Ishikawa (cell line): ENCODE data around the gene GDF9.

ENCODE experiments used
- CEBPB ChIP-seq: IDR thresholded peaks from 2 replicates; pipeline ENCODE4 v1.6.1; 2012
- CREB1 ChIP-seq: IDR thresholded peaks from 2 replicates; pipeline ENCODE4 v1.6.1; 2012; ENCODE audit warnings: low read depth
- EGR1 ChIP-seq: IDR thresholded peaks from 2 replicates; pipeline ENCODE4 v1.6.1; 2012
- EP300 ChIP-seq: IDR thresholded peaks from 2 replicates; pipeline ENCODE4 v1.6.1; 2012; ENCODE audit warnings: borderline replicate concordance
- FOXM1 ChIP-seq: IDR thresholded peaks from 2 replicates; pipeline ENCODE4 v1.6.1; 2012; ENCODE audit warnings: low read depth, borderline replicate concordance
- NFIC ChIP-seq: IDR thresholded peaks from 2 replicates; pipeline ENCODE4 v1.6.1; 2012
- RAD21 ChIP-seq: IDR thresholded peaks from 2 replicates; pipeline ENCODE4 v1.6.1; 2012; ENCODE audit warnings: low read depth
- TAF1 ChIP-seq: IDR thresholded peaks from 2 replicates; pipeline ENCODE4 v1.6.1; 2012; ENCODE audit warnings: low read depth, mild to moderate bottlenecking
- TCF12 ChIP-seq: IDR thresholded peaks from 2 replicates; pipeline ENCODE4 v1.6.1; 2012; ENCODE audit warnings: low read depth
- TEAD4 ChIP-seq: IDR thresholded peaks from 2 replicates; pipeline ENCODE4 v1.6.1; 2012
- YY1 ChIP-seq: IDR thresholded peaks from 2 replicates; pipeline ENCODE4 v1.6.1; 2012; ENCODE audit warnings: low read depth
- ZBTB7A ChIP-seq: IDR thresholded peaks from 2 replicates; pipeline ENCODE4 v1.6.1; 2012; ENCODE audit warnings: low read depth
- TF ChIP-seq, protein P1 (sequence below): IDR thresholded peaks from 2 replicates; pipeline ENCODE4 v1.6.1; 2012
- TF ChIP-seq, protein P2 (sequence below): IDR thresholded peaks from 2 replicates; pipeline ENCODE4 v1.6.1; 2012; ENCODE audit warnings: low read depth, mild to moderate bottlenecking
- TF ChIP-seq, protein P3 (sequence below): IDR thresholded peaks from 2 replicates; pipeline ENCODE4 v1.6.1; 2012

GDF9 gene

DNA sequence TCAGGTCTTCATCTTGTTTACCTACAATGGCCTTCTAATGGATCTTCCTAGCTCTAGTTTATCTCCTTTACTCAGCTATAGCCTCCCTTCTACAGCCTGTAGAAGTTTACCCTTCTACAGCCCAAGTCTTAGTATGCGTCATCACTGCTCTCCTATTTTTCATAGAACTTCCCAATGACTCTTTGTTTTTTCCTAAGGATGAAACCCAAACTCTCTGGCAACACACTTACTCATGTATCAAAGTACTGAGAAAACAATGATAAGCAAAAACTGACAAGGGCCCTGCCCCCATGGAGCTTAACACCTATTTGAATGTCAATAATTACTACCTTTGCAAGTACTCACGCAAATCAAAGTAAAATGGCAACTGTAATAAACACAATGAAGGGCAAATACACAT is 40.9 kb upstream of the GDF9 start:
- TF ChIP-seq TEAD4 (no peak), ZBTB7A (no peak), TAF1 (no peak), EGR1 (no peak), FOXM1 (no peak), EP300 (no peak), TCF12 (no peak), CREB1 (no peak), RAD21 (no peak), YY1 (no peak), NFIC (no peak), CEBPB (no peak)
- TF ChIP-seq, protein P1, sequence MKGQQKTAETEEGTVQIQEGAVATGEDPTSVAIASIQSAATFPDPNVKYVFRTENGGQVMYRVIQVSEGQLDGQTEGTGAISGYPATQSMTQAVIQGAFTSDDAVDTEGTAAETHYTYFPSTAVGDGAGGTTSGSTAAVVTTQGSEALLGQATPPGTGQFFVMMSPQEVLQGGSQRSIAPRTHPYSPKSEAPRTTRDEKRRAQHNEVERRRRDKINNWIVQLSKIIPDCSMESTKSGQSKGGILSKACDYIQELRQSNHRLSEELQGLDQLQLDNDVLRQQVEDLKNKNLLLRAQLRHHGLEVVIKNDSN, result no peak
- TF ChIP-seq, protein P2, sequence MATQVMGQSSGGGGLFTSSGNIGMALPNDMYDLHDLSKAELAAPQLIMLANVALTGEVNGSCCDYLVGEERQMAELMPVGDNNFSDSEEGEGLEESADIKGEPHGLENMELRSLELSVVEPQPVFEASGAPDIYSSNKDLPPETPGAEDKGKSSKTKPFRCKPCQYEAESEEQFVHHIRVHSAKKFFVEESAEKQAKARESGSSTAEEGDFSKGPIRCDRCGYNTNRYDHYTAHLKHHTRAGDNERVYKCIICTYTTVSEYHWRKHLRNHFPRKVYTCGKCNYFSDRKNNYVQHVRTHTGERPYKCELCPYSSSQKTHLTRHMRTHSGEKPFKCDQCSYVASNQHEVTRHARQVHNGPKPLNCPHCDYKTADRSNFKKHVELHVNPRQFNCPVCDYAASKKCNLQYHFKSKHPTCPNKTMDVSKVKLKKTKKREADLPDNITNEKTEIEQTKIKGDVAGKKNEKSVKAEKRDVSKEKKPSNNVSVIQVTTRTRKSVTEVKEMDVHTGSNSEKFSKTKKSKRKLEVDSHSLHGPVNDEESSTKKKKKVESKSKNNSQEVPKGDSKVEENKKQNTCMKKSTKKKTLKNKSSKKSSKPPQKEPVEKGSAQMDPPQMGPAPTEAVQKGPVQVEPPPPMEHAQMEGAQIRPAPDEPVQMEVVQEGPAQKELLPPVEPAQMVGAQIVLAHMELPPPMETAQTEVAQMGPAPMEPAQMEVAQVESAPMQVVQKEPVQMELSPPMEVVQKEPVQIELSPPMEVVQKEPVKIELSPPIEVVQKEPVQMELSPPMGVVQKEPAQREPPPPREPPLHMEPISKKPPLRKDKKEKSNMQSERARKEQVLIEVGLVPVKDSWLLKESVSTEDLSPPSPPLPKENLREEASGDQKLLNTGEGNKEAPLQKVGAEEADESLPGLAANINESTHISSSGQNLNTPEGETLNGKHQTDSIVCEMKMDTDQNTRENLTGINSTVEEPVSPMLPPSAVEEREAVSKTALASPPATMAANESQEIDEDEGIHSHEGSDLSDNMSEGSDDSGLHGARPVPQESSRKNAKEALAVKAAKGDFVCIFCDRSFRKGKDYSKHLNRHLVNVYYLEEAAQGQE, result no peak
- TF ChIP-seq, protein P3, sequence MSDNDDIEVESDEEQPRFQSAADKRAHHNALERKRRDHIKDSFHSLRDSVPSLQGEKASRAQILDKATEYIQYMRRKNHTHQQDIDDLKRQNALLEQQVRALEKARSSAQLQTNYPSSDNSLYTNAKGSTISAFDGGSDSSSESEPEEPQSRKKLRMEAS, result no peak

DNA sequence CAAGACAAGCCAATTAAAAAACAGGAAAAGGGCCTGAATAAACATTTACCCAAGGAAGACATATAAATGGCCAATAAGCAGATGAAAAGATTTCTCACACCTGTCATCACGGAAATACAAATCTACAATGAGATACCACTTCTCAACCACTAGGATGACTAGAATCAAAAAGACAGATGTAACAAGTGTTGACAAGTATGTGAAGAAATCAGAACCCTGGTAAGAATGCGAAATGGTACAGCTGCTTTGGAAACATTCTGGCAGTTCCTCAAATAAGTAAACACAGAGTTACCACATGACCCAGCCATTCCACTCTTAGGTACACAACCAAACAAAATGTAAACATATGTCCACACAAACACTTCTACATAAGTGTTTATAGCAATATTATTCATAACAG is 39.7 kb upstream of the GDF9 start:
- TF ChIP-seq, protein P3, result no peak
- TF ChIP-seq FOXM1, result no peak
- TF ChIP-seq YY1, result no peak
- TF ChIP-seq, protein P1, result no peak

DNA sequence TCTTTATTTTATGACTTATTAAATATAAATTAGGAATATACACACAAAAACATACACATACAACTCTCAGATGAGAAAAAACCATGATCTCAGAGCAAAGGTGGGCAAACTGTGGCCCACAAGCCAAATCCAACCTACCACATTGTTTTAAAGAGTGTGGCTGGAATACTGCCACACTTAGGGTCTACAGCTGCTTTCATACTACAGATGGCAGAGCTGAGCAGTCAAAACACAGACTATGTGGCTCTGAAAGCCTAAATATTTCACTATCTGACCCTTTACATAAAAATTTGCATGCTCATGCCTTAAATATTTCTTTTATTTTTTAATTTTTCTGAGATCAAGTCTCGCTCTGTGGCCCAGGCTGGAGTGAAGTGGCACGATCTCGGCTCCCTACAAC is 35.5 kb upstream of the GDF9 start:
- no peak for TF ChIP-seq CREB1
- TF ChIP-seq, protein P2, result no peak
- TF ChIP-seq, protein P1, result no peak
- TF ChIP-seq TCF12, result no peak
- TF ChIP-seq RAD21, result no peak
- TF ChIP-seq, protein P3, result no peak
- no peak for TF ChIP-seq FOXM1
- TF ChIP-seq TEAD4, result no peak
- no peak for TF ChIP-seq ZBTB7A
- no peak for TF ChIP-seq EP300

DNA sequence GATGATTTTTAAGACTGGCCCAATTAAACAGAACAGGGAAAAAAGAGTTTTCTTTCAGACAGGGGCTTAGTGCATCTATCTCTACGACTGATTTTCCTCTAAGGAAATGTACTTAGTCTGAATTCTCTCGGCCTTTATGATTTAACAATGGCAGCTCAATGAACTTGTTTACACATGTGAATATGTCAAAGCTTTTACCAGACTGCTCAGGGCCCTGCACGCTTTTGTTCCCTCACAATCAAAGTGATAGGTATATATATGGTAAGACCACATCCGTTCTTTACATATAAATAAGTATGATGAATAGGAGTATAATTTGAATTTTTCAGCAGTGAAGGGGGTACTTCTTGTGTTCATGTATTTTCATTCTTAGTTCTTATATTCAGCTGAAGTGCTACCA is 34.8 kb upstream of the GDF9 start:
- TF ChIP-seq EP300, result no peak
- no peak for TF ChIP-seq ZBTB7A
- TF ChIP-seq, protein P1, result no peak
- TF ChIP-seq, protein P3, result no peak
- no peak for TF ChIP-seq CREB1
- TF ChIP-seq YY1, result no peak
- no peak for TF ChIP-seq RAD21
- TF ChIP-seq EGR1, result no peak
- no peak for TF ChIP-seq CEBPB
- TF ChIP-seq TAF1, result no peak
- no peak for TF ChIP-seq TCF12
- TF ChIP-seq NFIC, result no peak
- TF ChIP-seq, protein P2, result no peak
- no peak for TF ChIP-seq FOXM1
